ENCODE data around the gene OSBPL8.

DNA sequence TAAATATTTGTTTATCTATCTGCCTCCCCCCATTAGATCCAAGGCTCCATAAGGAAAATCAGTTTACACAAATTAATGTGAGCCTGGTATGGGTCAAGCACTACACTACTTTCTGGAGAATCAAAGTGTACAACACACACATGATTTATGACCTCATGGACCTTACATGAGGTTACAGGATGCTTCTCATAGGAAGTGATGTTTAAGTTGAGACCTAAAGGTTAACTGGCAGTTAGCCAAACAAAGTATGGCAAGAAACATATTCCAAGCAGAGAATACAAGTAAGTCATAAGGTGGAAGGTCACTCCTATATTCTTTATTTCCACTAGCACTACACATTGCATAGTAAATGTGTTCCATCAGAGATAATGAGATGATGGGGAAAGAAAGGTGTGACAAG is 39.2 kb downstream of the OSBPL8 start:
- TF ChIP-seq, protein P1, sequence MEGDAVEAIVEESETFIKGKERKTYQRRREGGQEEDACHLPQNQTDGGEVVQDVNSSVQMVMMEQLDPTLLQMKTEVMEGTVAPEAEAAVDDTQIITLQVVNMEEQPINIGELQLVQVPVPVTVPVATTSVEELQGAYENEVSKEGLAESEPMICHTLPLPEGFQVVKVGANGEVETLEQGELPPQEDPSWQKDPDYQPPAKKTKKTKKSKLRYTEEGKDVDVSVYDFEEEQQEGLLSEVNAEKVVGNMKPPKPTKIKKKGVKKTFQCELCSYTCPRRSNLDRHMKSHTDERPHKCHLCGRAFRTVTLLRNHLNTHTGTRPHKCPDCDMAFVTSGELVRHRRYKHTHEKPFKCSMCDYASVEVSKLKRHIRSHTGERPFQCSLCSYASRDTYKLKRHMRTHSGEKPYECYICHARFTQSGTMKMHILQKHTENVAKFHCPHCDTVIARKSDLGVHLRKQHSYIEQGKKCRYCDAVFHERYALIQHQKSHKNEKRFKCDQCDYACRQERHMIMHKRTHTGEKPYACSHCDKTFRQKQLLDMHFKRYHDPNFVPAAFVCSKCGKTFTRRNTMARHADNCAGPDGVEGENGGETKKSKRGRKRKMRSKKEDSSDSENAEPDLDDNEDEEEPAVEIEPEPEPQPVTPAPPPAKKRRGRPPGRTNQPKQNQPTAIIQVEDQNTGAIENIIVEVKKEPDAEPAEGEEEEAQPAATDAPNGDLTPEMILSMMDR (IDR thresholded peaks at IDR 0.05; ENCODE audit: poor library complexity): no peak
- no peak for TF ChIP-seq EZH2 (IDR thresholded peaks at IDR 0.05; ENCODE audit: borderline replicate concordance)
- TF ChIP-seq EZH2phosphoT487 (IDR thresholded peaks at IDR 0.05; ENCODE audit: low read depth, severe bottlenecking, unreplicated experiment): no peak
